Sigmoid colon (tissue), 4 donors: Measurements from ENCODE around the gene BIRC6.

Experiments used
- EP300 ChIP-seq, 4 donors: sonication (generic); formaldehyde crosslinking; IDR thresholded peaks; one replicate each; pipeline ENCODE4 v1.6.1; 2017; ENCODE audit warnings: antibody characterized with exemption in 4 of 4
- POLR2A ChIP-seq, 2 donors: fragments of 450-650 bp; IDR thresholded peaks; one replicate each; pipeline ENCODE4 v1.6.1; 2016; ENCODE audit warnings: antibody characterized with exemption in 2 of 2, mild to moderate bottlenecking in 2 of 2, moderate library complexity in 2 of 2
- TF ChIP-seq, protein P1 (sequence below), 4 experiments: fragments of 450-650 bp in 3 of 4; fragments of 200-600 bp in 1 of 4; IDR thresholded peaks; one replicate each; pipeline ENCODE4 v1.5.1; 2016 to 2019; ENCODE audit warnings: antibody characterized with exemption in 4 of 4, mild to moderate bottlenecking in 3 of 4, moderate library complexity in 2 of 4

GRCh38 chr2:32386739-32387138 is 29.9 kb downstream of the BIRC6 start:
- TF ChIP-seq, protein P1, sequence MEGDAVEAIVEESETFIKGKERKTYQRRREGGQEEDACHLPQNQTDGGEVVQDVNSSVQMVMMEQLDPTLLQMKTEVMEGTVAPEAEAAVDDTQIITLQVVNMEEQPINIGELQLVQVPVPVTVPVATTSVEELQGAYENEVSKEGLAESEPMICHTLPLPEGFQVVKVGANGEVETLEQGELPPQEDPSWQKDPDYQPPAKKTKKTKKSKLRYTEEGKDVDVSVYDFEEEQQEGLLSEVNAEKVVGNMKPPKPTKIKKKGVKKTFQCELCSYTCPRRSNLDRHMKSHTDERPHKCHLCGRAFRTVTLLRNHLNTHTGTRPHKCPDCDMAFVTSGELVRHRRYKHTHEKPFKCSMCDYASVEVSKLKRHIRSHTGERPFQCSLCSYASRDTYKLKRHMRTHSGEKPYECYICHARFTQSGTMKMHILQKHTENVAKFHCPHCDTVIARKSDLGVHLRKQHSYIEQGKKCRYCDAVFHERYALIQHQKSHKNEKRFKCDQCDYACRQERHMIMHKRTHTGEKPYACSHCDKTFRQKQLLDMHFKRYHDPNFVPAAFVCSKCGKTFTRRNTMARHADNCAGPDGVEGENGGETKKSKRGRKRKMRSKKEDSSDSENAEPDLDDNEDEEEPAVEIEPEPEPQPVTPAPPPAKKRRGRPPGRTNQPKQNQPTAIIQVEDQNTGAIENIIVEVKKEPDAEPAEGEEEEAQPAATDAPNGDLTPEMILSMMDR (IDR thresholded peaks at IDR 0.05): no peak
- TF ChIP-seq POLR2A (IDR thresholded peaks at IDR 0.05) (no peak), EP300 (IDR thresholded peaks at IDR 0.05) (no peak)
